MCF 10A (cell line): ENCODE measurements around the gene ARID5B. TPM values are rescaled to one million over a fixed set of nuclear protein-coding genes. Genes with fewer than 3 reads are reported as not detected.

Experiments used
- BruUV-seq: library from RNA; stranded (reverse); fragments of 400-500 nt; replicated peaks from 2 replicates; lab custom pipeline; 2021; lab: Mats Ljungman, UMichigan
- CTCF ChIA-PET: fragments of 300-600 bp; sonication (Branson Sonifier 250); formaldehyde crosslinking; extraction: SDS; loops from one replicate; lab custom pipeline; 2021; ENCODE audit warnings: antibody characterized with exemption, inconsistent platforms; lab: Yijun Ruan, JAX
- POLR2A ChIA-PET: fragments of 300-600, 350-650 bp; sonication (Branson Sonifier 250); formaldehyde crosslinking; extraction: SDS; loops from one replicate; lab custom pipeline; 2020; ENCODE audit warnings: antibody characterized with exemption, inconsistent platforms; lab: Yijun Ruan, JAX
- DNase-seq: peaks from one replicate; pipeline ENCODE4 v3.0.0-alpha.2; 2018; ENCODE audit not compliant: unreplicated experiment
- H3K27ac Mint-ChIP-seq: one replicate; pipeline ENCODE4 v1.8.0; 2022; ENCODE audit warnings: mild to moderate bottlenecking, low read depth, mixed read lengths; ENCODE audit not compliant: unreplicated experiment
- H3K27me3 Mint-ChIP-seq: one replicate; pipeline ENCODE4 v1.8.0; 2022; ENCODE audit warnings: mixed read lengths; ENCODE audit not compliant: insufficient read depth, unreplicated experiment
- H3K36me3 Mint-ChIP-seq: one replicate; pipeline ENCODE4 v1.8.0; 2022; ENCODE audit warnings: mild to moderate bottlenecking, moderate library complexity, mixed read lengths; ENCODE audit not compliant: insufficient read depth, unreplicated experiment
- H3K4me1 Mint-ChIP-seq: one replicate; pipeline ENCODE4 v1.8.0; 2022; ENCODE audit warnings: mixed read lengths; ENCODE audit not compliant: insufficient read depth, unreplicated experiment
- H3K4me3 Mint-ChIP-seq: one replicate; pipeline ENCODE4 v1.8.0; 2022; ENCODE audit warnings: mild to moderate bottlenecking, moderate library complexity, mixed read lengths; ENCODE audit not compliant: unreplicated experiment
- H3K9me3 Mint-ChIP-seq: one replicate; pipeline ENCODE4 v1.8.0; 2022; ENCODE audit warnings: mixed read lengths; ENCODE audit not compliant: unreplicated experiment
- intact Hi-C: fragments of 100-400 bp; cut with micrococcal nuclease; formaldehyde crosslinking; loops from 2 replicates; pipeline ENCODE4 v1.14.1; 2022
- total RNA-seq: library from RNA; stranded (reverse); gene quantifications from 2 replicates; pipeline ENCODE4 v1.2.3, GENCODE V29; 2022
- TF ChIP-seq, protein P1 (sequence below): fragments of 200-600 bp; IDR thresholded peaks from one replicate; pipeline ENCODE4 v1.8.0; 2022; ENCODE audit warnings: antibody characterized with exemption, mild to moderate bottlenecking; ENCODE audit not compliant: unreplicated experiment

Gene ARID5B
- total RNA-seq, 1 experiment from 2014 or later = 12.2 TPM

- H3K4me1 Mint-ChIP-seq = no peaks in the 10 kb centered on the region
- no TSS peak for BruUV-seq
- H3K36me3 Mint-ChIP-seq = no peaks in the 10 kb centered on the region
- H3K4me3 Mint-ChIP-seq = no peak overlapping the region
- H3K27me3 Mint-ChIP-seq = no peaks in the 10 kb centered on the region
- TF ChIP-seq, protein P1, sequence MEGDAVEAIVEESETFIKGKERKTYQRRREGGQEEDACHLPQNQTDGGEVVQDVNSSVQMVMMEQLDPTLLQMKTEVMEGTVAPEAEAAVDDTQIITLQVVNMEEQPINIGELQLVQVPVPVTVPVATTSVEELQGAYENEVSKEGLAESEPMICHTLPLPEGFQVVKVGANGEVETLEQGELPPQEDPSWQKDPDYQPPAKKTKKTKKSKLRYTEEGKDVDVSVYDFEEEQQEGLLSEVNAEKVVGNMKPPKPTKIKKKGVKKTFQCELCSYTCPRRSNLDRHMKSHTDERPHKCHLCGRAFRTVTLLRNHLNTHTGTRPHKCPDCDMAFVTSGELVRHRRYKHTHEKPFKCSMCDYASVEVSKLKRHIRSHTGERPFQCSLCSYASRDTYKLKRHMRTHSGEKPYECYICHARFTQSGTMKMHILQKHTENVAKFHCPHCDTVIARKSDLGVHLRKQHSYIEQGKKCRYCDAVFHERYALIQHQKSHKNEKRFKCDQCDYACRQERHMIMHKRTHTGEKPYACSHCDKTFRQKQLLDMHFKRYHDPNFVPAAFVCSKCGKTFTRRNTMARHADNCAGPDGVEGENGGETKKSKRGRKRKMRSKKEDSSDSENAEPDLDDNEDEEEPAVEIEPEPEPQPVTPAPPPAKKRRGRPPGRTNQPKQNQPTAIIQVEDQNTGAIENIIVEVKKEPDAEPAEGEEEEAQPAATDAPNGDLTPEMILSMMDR = no peak
- no peaks in the 10 kb centered on the region for H3K9me3 Mint-ChIP-seq
- POLR2A ChIA-PET = no interaction called here
- CTCF ChIA-PET = interaction anchor here (1.1 kb wide), 1 partner anchor 75 kb away, joined by 3 read pairs; no protein-coding TSS in a partner anchor
- no peak for DNase-seq
- intact Hi-C loops = no loop called here
- H3K27ac Mint-ChIP-seq = no peak overlapping the region
These were observed 80.0 kb downstream of the ARID5B start for GRCh38 chr10:61981460-61981859.

- no peak for DNase-seq
- Mint-ChIP-seq H3K4me1 (peaks cover 7% of the 10 kb centered on the region), H3K4me3 (no peak overlapping the region), H3K27me3 (no peaks in the 10 kb centered on the region), H3K27ac (no peak overlapping the region), H3K9me3 (no peaks in the 10 kb centered on the region), H3K36me3 (peaks cover 5% of the 10 kb centered on the region)
- ChIA-PET CTCF (no interaction called here), POLR2A (no interaction called here)
- no TSS peak for BruUV-seq
- intact Hi-C loops = no loop called here
- TF ChIP-seq, protein P1 = no peak
These were observed 81.8 kb downstream of the ARID5B start for GRCh38 chr10:61983255-61983654.

GRCh38 chr10:61984803-61985418 lies 83.4 kb downstream of the ARID5B start:
- DNase-seq = no peak
- BruUV-seq = no TSS peak
- POLR2A ChIA-PET = no interaction called here
- CTCF ChIA-PET = no interaction called here
- TF ChIP-seq, protein P1 = no peak
- Mint-ChIP-seq H3K36me3 (peaks cover 5% of the 10 kb centered on the region), H3K27ac (no peak overlapping the region), H3K4me1 (peaks cover 7% of the 10 kb centered on the region), H3K9me3 (no peaks in the 10 kb centered on the region), H3K27me3 (no peaks in the 10 kb centered on the region), H3K4me3 (no peak overlapping the region)
- intact Hi-C loops = no loop called here

DNA sequence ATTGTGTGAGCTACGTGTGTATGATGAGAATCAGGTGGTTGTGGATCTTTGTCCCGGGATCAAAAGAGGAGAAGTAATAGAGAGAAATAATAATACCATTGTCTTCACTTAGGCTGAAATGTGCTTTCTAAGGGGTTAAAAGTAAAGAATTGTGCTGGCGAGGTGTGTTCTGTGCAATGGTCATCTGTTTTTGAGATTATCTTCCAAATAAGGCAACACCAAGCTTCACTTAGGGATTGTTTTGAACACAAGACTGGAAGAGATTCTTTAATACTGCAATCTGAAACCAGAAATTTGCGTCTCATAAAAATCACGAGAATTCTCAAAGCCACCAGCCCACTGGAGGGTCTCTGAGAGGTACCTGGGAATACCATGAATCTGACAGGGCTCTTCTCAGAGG lies 84.2 kb downstream of the ARID5B start:
- no peak for DNase-seq
- peaks cover 7% of the 10 kb centered on the region for H3K4me1 Mint-ChIP-seq
- peaks cover 5% of the 10 kb centered on the region for H3K36me3 Mint-ChIP-seq
- no peak overlapping the region for H3K27ac Mint-ChIP-seq
- CTCF ChIA-PET = interaction anchor here (0.6 to 1.4 kb wide), 4 partner anchors 8 to 82 kb away, joined by 3 to 4 read pairs (median 3); no protein-coding TSS in a partner anchor
- intact Hi-C loops = no loop called here
- no TSS peak for BruUV-seq
- H3K27me3 Mint-ChIP-seq = no peaks in the 10 kb centered on the region
- H3K4me3 Mint-ChIP-seq = no peak overlapping the region
- H3K9me3 Mint-ChIP-seq = no peaks in the 10 kb centered on the region
- POLR2A ChIA-PET = interaction anchor here (0.6 kb wide), 1 partner anchor 149 kb away, joined by 3 read pairs; no protein-coding TSS in a partner anchor
- TF ChIP-seq, protein P1 = no peak
